MM.1S (cell line): ENCODE measurements around the gene KANSL3.
A peak's percentile ranks its signal among the peaks of the same experiment; 100 is the strongest.

Experiments
- DNase-seq: peaks from one replicate; pipeline ENCODE4 v3.0.0-alpha.2; 2015
- H2AFZ ChIP-seq: fragments of 300-600 bp; sonication (generic); 2 replicates; pipeline ENCODE4 v1.6.0; 2016; ENCODE audit warnings: antibody characterized with exemption, low read length
- H3F3A ChIP-seq: fragments of 300-600 bp; sonication (generic); 2 replicates; pipeline ENCODE4 v1.6.1; 2016; ENCODE audit warnings: mild to moderate bottlenecking, antibody characterized with exemption, low read length, moderate library complexity, mixed read lengths; ENCODE audit not compliant: insufficient read depth
- H3K27ac ChIP-seq: fragments of 300-600 bp; sonication (generic); 2 replicates; pipeline ENCODE4 v1.5.1; 2016; ENCODE audit warnings: mild to moderate bottlenecking, low read length
- H3K27me3 ChIP-seq: fragments of 300-600 bp; sonication (generic); replicated peaks from 2 replicates; pipeline ENCODE4 v1.6.0; 2016; ENCODE audit warnings: low read length; ENCODE audit not compliant: insufficient read depth
- H3K36me3 ChIP-seq: fragments of 300-600 bp; sonication (generic); replicated peaks from 2 replicates; pipeline ENCODE4 v1.6.1; 2016; ENCODE audit warnings: mild to moderate bottlenecking, low read length, mixed read lengths; ENCODE audit not compliant: insufficient read depth
- H3K4me1 ChIP-seq: fragments of 300-600 bp; sonication (generic); 2 replicates; pipeline ENCODE4 v1.6.1; 2016; ENCODE audit warnings: low read length, mixed read lengths
- H3K4me2 ChIP-seq: fragments of 300-600 bp; sonication (generic); 2 replicates; pipeline ENCODE4 v1.6.0; 2016; ENCODE audit warnings: low read depth, low read length
- H3K4me3 ChIP-seq: fragments of 300-600 bp; sonication (generic); 2 replicates; pipeline ENCODE4 v1.5.1; 2016; ENCODE audit warnings: low read length, mixed read lengths
- H3K79me2 ChIP-seq: fragments of 300-600 bp; sonication (generic); 2 replicates; pipeline ENCODE4 v1.6.1; 2016; ENCODE audit warnings: mixed run types, low read length, mixed read lengths
- H3K9ac ChIP-seq: fragments of 300-600 bp; sonication (generic); 2 replicates; pipeline ENCODE4 v1.6.1; 2016; ENCODE audit warnings: low read length, mixed read lengths
- H3K9me2 ChIP-seq: fragments of 300-600 bp; sonication (generic); replicated peaks from 2 replicates; pipeline ENCODE4 v1.6.1; 2016; ENCODE audit warnings: mild to moderate bottlenecking, low read length, mixed read lengths; ENCODE audit not compliant: insufficient read depth
- H3K9me3 ChIP-seq: fragments of 300-600 bp; sonication (generic); replicated peaks from 2 replicates; pipeline ENCODE4 v1.6.1; 2016; ENCODE audit warnings: mild to moderate bottlenecking, low read length, mixed read lengths; ENCODE audit not compliant: insufficient read depth
- H4K20me1 ChIP-seq: fragments of 300-600 bp; sonication (generic); 2 replicates; pipeline ENCODE4 v1.6.1; 2016; ENCODE audit warnings: mild to moderate bottlenecking, low read length, moderate library complexity, mixed read lengths; ENCODE audit not compliant: insufficient read depth
- EZH2 ChIP-seq: fragments of 300-600 bp; sonication (generic); optimal IDR thresholded peaks from 2 replicates; pipeline ENCODE3; 2017; ENCODE audit warnings: low read depth, mild to moderate bottlenecking, antibody characterized with exemption, low read length, mixed read lengths
- EZH2phosphoT487 ChIP-seq: fragments of 300-600 bp; sonication (generic); IDR thresholded peaks from 2 replicates; pipeline ENCODE4 v1.6.1; 2018; ENCODE audit warnings: antibody characterized with exemption, low read length
- TF ChIP-seq, protein P1 (sequence below): fragments of 300-600 bp; sonication (generic); IDR thresholded peaks from 2 replicates; pipeline ENCODE4 v1.5.1; 2016; ENCODE audit warnings: antibody characterized with exemption, low read length, mixed read lengths

Gene KANSL3

DNA sequence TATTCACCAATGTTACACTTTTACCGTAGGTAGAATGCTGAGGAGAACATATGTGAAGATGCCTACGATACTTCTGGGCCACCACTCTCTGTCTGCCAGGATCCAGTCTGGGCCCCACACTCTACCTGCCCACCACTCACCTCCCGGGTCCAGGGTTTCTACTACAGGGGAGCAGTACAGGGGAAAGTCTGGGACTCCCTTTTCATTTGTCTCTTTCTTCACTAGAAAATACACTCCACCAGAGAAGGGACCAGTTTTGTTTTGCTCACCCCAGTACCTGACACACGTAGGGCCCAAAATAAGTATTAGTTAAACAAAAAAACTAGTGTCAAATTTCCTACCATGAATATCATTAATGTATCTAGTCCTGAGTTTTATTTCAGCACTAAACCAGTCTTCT lies 21.1 kb downstream of the KANSL3 start:
- 0 out of 2 replicates have a peak overlapping the region, but pooled peaks have one; percentile 10 for H3K4me2 ChIP-seq
- H3K4me1 ChIP-seq = 0 out of 2 replicates have a peak, but pooled peaks cover 6% of the 10 kb centered on the region
- H3K4me3 ChIP-seq = no peak overlapping the region
- TF ChIP-seq EZH2phosphoT487 = no peak
- TF ChIP-seq, protein P1, sequence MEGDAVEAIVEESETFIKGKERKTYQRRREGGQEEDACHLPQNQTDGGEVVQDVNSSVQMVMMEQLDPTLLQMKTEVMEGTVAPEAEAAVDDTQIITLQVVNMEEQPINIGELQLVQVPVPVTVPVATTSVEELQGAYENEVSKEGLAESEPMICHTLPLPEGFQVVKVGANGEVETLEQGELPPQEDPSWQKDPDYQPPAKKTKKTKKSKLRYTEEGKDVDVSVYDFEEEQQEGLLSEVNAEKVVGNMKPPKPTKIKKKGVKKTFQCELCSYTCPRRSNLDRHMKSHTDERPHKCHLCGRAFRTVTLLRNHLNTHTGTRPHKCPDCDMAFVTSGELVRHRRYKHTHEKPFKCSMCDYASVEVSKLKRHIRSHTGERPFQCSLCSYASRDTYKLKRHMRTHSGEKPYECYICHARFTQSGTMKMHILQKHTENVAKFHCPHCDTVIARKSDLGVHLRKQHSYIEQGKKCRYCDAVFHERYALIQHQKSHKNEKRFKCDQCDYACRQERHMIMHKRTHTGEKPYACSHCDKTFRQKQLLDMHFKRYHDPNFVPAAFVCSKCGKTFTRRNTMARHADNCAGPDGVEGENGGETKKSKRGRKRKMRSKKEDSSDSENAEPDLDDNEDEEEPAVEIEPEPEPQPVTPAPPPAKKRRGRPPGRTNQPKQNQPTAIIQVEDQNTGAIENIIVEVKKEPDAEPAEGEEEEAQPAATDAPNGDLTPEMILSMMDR = no peak
- no peak for TF ChIP-seq EZH2
- H3K79me2 ChIP-seq = peaks cover 10% of the 10 kb centered on the region
- no peak overlapping the region for H2AFZ ChIP-seq
- no peak overlapping the region for H3K27ac ChIP-seq
- no peak overlapping the region for H3K9ac ChIP-seq
- H3K27me3 ChIP-seq = no peaks in the 10 kb centered on the region
- no peaks in the 10 kb centered on the region for H3K9me2 ChIP-seq
- no peaks in the 10 kb centered on the region; the same call in 1 of the 2 replicates for H3F3A ChIP-seq
- H3K9me3 ChIP-seq = no peaks in the 10 kb centered on the region
- DNase-seq = no peak
- no peaks in the 10 kb centered on the region for H4K20me1 ChIP-seq
- H3K36me3 ChIP-seq = peaks cover 3% of the 10 kb centered on the region

DNA sequence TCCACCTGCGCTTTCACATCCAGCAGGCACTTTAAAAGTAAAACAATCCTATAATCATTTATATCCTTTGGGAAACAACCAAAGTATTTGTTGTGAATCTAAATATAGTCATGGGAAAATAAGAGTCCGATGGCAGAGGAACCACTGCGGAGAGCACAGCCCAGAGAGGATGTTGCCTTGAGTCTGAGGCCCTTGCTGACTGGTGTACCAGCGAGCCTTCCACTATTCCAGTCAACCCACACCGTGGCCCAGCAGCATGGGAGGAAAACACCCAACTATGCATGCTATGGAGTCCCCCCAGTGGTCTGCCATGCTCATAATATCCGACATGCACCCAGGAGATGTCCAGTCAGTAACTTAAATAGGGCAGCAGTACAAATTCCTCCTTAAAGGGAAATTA lies 21.6 kb downstream of the KANSL3 start:
- Histone ChIP-seq H3K4me2 (no peak overlapping the region), H3K9me3 (no peaks in the 10 kb centered on the region), H3K4me1 (0 out of 2 replicates have a peak, but pooled peaks cover 6% of the 10 kb centered on the region), H3K79me2 (peaks cover 10% of the 10 kb centered on the region), H3K27me3 (no peaks in the 10 kb centered on the region), H3K9me2 (no peaks in the 10 kb centered on the region), H2AFZ (no peak overlapping the region), H4K20me1 (no peaks in the 10 kb centered on the region), H3K9ac (no peak overlapping the region), H3K27ac (no peak overlapping the region), H3K36me3 (peaks cover 3% of the 10 kb centered on the region), H3K4me3 (no peak overlapping the region), H3F3A (no peaks in the 10 kb centered on the region; the same call in 1 of the 2 replicates)
- no peak for DNase-seq
- TF ChIP-seq, protein P1 = no peak
- TF ChIP-seq EZH2phosphoT487 (no peak), EZH2 (no peak)

DNA sequence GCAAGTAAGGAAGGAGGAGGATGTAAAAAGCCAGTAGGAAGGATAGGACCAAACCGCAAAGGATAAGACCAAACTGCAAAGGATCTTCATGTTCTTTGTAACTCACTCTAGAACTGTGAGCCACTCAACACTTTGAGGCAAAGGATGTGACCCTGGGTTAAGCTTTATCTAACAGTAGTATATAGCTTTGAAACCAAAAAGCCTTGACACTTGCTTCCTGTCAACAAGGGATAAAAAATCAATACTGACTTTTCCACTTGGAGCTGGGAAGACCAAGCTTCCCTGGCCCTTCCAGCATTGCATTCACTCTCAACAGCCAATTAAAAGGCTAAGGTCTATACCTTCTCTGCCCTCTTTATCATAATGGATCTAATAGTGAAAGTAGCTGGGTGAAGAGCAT lies 22.0 kb downstream of the KANSL3 start:
- no peak overlapping the region for H3K4me3 ChIP-seq
- H3K27ac ChIP-seq = no peak overlapping the region

More for the DNA sequence above, 22.0 kb downstream of the KANSL3 start:
- no peaks in the 10 kb centered on the region for H4K20me1 ChIP-seq
- H3F3A ChIP-seq = no peaks in the 10 kb centered on the region; the same call in 1 of the 2 replicates
- H3K9me2 ChIP-seq = no peaks in the 10 kb centered on the region
- peaks cover 10% of the 10 kb centered on the region for H3K79me2 ChIP-seq
- no peaks in the 10 kb centered on the region for H3K27me3 ChIP-seq
- no peak for DNase-seq
- 0 out of 2 replicates have a peak, but pooled peaks cover 6% of the 10 kb centered on the region for H3K4me1 ChIP-seq
- H3K9me3 ChIP-seq = no peaks in the 10 kb centered on the region
- TF ChIP-seq EZH2 = no peak
- TF ChIP-seq, protein P1 = no peak
- TF ChIP-seq EZH2phosphoT487 = no peak
- peaks cover 3% of the 10 kb centered on the region for H3K36me3 ChIP-seq
- no peak overlapping the region for H3K4me2 ChIP-seq
- no peak overlapping the region for H2AFZ ChIP-seq
- no peak overlapping the region for H3K9ac ChIP-seq
